Hepatocyte (in vitro differentiated cells): ENCODE results near the gene SERINC5.

ENCODE experiments used
- EZH2phosphoT487 ChIP-seq: fragments of 200-600 bp; sonication (generic); IDR thresholded peaks from one replicate; pipeline ENCODE4 v1.6.1; 2018; ENCODE audit warnings: antibody characterized with exemption, mild to moderate bottlenecking, low read depth, moderate library complexity; ENCODE audit not compliant: unreplicated experiment, severe bottlenecking
- TF ChIP-seq, protein P1 (sequence below): fragments of 200-600 bp; sonication (generic); IDR thresholded peaks from 2 replicates; pipeline ENCODE4 v1.5.1; 2016; ENCODE audit warnings: antibody characterized with exemption, mild to moderate bottlenecking; ENCODE audit not compliant: poor library complexity

GRCh38 chr5:80268916-80269315, 13.1 kb upstream of the SERINC5 start:
- TF ChIP-seq, protein P1, sequence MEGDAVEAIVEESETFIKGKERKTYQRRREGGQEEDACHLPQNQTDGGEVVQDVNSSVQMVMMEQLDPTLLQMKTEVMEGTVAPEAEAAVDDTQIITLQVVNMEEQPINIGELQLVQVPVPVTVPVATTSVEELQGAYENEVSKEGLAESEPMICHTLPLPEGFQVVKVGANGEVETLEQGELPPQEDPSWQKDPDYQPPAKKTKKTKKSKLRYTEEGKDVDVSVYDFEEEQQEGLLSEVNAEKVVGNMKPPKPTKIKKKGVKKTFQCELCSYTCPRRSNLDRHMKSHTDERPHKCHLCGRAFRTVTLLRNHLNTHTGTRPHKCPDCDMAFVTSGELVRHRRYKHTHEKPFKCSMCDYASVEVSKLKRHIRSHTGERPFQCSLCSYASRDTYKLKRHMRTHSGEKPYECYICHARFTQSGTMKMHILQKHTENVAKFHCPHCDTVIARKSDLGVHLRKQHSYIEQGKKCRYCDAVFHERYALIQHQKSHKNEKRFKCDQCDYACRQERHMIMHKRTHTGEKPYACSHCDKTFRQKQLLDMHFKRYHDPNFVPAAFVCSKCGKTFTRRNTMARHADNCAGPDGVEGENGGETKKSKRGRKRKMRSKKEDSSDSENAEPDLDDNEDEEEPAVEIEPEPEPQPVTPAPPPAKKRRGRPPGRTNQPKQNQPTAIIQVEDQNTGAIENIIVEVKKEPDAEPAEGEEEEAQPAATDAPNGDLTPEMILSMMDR, result no peak
- no peak for TF ChIP-seq EZH2phosphoT487
